ENCODE data around the gene SH3D21.

SH3D21 gene

GRCh38 chr1:36306210-36306901 lies at the start of gene SH3D21:
SH3D21 (plus strand) TSS chr1:36306368; CDS start chr1:36306421, 53 bp downstream.
- TF ChIP-seq ZFX (IDR thresholded peaks at IDR 0.05; ENCODE audit: borderline replicate concordance), result no peak
- peak; percentile 29 for TF ChIP-seq CTCF (IDR thresholded peaks at IDR 0.05)
- H3K27ac ChIP-seq, result peak within 1 kb of the TSS; percentile 82

GRCh38 chr1:36256558-36257374 lies 49.4 kb upstream of the SH3D21 start:
- TF ChIP-seq CTCF (IDR thresholded peaks at IDR 0.05) (no peak), ZFX (IDR thresholded peaks at IDR 0.05; ENCODE audit: borderline replicate concordance) (no peak)
- peak overlapping the region; percentile 98 for H3K27ac ChIP-seq

GRCh38 chr1:36257375-36257767 lies 48.8 kb upstream of the SH3D21 start:
- TF ChIP-seq ZFX (IDR thresholded peaks at IDR 0.05; ENCODE audit: borderline replicate concordance) (no peak), CTCF (IDR thresholded peaks at IDR 0.05) (no peak)
- H3K27ac ChIP-seq, result peak overlapping the region; percentile 98

GRCh38 chr1:36258960-36259344 lies 47.2 kb upstream of the SH3D21 start:
- peak overlapping the region; percentile 98 for H3K27ac ChIP-seq
- no peak for TF ChIP-seq CTCF (IDR thresholded peaks at IDR 0.05)
- no peak for TF ChIP-seq ZFX (IDR thresholded peaks at IDR 0.05; ENCODE audit: borderline replicate concordance)

GRCh38 chr1:36268981-36269380 lies 37.2 kb upstream of the SH3D21 start:
- peak overlapping the region; percentile 98 for H3K27ac ChIP-seq
- TF ChIP-seq CTCF (IDR thresholded peaks at IDR 0.05), result no peak
- no peak for TF ChIP-seq ZFX (IDR thresholded peaks at IDR 0.05; ENCODE audit: borderline replicate concordance)

GRCh38 chr1:36269408-36269838 lies 36.7 kb upstream of the SH3D21 start:
- TF ChIP-seq CTCF (IDR thresholded peaks at IDR 0.05), result no peak
- TF ChIP-seq ZFX (IDR thresholded peaks at IDR 0.05; ENCODE audit: borderline replicate concordance), result no peak
- peak overlapping the region; percentile 98 for H3K27ac ChIP-seq

GRCh38 chr1:36273024-36273423 lies 33.1 kb upstream of the SH3D21 start:
- H3K27ac ChIP-seq, result peak overlapping the region; percentile 98
- TF ChIP-seq ZFX (IDR thresholded peaks at IDR 0.05; ENCODE audit: borderline replicate concordance) (no peak), CTCF (IDR thresholded peaks at IDR 0.05) (no peak)

Data from 22Rv1 (cell line).